B cell (primary cell): ENCODE measurements around the gene STMP1. TPM values are rescaled to one million over a fixed set of nuclear protein-coding genes. Genes with fewer than 3 reads are reported as not detected.

Source experiments
- ATAC-seq: fragments of 200-7000 bp; cut with Tn5 transposase; one replicate; pipeline ENCODE4 v1.10.0; 2021; ENCODE audit warnings: low read depth, mild to moderate bottlenecking, moderate number of reproducible peaks, moderate library complexity
- CTCF ChIA-PET: fragments of 350-600 bp; sonication (Branson Sonifier 250); formaldehyde crosslinking; loops from one replicate; lab custom pipeline; 2021; ENCODE audit warnings: antibody characterized with exemption, inconsistent platforms; lab: Charles Lee
- POLR2A ChIA-PET: fragments of 350-600 bp; sonication (Branson Sonifier 250); formaldehyde crosslinking; loops from one replicate; lab custom pipeline; 2021; ENCODE audit warnings: antibody characterized with exemption; lab: Charles Lee
- DNase-seq: peaks from one replicate; pipeline ENCODE4 v3.0.0; 2013
- H2AFZ ChIP-seq: 2 replicates; pipeline ENCODE4 v1.6.1; 2012; ENCODE audit warnings: mild to moderate bottlenecking, low read depth, low read length; ENCODE audit not compliant: insufficient read depth, poor library complexity, severe bottlenecking
- H3K27ac ChIP-seq, 2 donors: 1 replicate in 1 of 2; 2 replicates in 1 of 2; pipeline ENCODE4 v1.5.1; 2012 to 2013; ENCODE audit warnings: low read length in 2 of 2, mild to moderate bottlenecking in 2 of 2, moderate library complexity in 1 of 2
- H3K27me3 ChIP-seq, 4 experiments: fragments of 200-600 bp in 1 of 4; sonication (generic) in 1 of 4; replicated peaks in 1 of 4; 1 replicate in 2 of 4; 2 replicates in 2 of 4; pipeline versions ENCODE4 v1.6.1 to v1.7.0; 2013 to 2016; ENCODE audit warnings: low read length in 3 of 4, mild to moderate bottlenecking in 2 of 4, mixed read lengths in 1 of 4, moderate library complexity in 1 of 4; ENCODE audit not compliant: insufficient read depth in 4 of 4, control insufficient read depth in 3 of 4; ENCODE audit errors: control extremely low read depth in 1 of 4
- H3K36me3 ChIP-seq, 2 experiments: replicated peaks in 1 of 2; 1 replicate in 1 of 2; 2 replicates in 1 of 2; pipeline versions ENCODE4 v1.6.1 to v1.7.1; 2013; ENCODE audit warnings: low read length in 1 of 2; ENCODE audit not compliant: insufficient read depth in 2 of 2, control insufficient read depth in 1 of 2; ENCODE audit errors: control extremely low read depth in 1 of 2, extremely low read depth in 1 of 2
- H3K4me1 ChIP-seq, 2 donors: fragments of 200-600 bp in 1 of 2; sonication (generic) in 1 of 2; 1 replicate in 1 of 2; 2 replicates in 1 of 2; pipeline versions ENCODE4 v1.5.1 to v1.6.1; 2013 to 2017; ENCODE audit warnings: low read length in 2 of 2; ENCODE audit not compliant: control insufficient read depth in 2 of 2, insufficient read depth in 2 of 2
- H3K4me2 ChIP-seq: replicated peaks from 2 replicates; pipeline ENCODE3; 2012; ENCODE audit warnings: mild to moderate bottlenecking, low read depth, low read length; ENCODE audit not compliant: poor library complexity, severe bottlenecking
- H3K4me3 ChIP-seq, 5 experiments: fragments of 200-600 bp in 1 of 5; sonication (generic) in 1 of 5; 1 replicate in 3 of 5; 2 replicates in 2 of 5; pipeline versions ENCODE4 v1.5.1 to v1.7.0; 2011 to 2016; ENCODE audit warnings: low read length in 4 of 5, mild to moderate bottlenecking in 4 of 5, low read depth in 2 of 5, control low read depth in 1 of 5, moderate library complexity in 1 of 5; ENCODE audit not compliant: insufficient read depth in 1 of 5; ENCODE audit errors: control extremely low read depth in 1 of 5, extremely low read depth in 1 of 5
- H3K79me2 ChIP-seq: fragments of 200-600 bp; sonication (generic); one replicate; pipeline ENCODE4 v1.6.0; 2016; ENCODE audit warnings: low read length; ENCODE audit not compliant: control insufficient read depth, insufficient read depth
- H3K9ac ChIP-seq: fragments of 200-600 bp; sonication (generic); 2 replicates; pipeline ENCODE4 v1.6.1; 2017; ENCODE audit warnings: mild to moderate bottlenecking, low read length, moderate library complexity
- H3K9me3 ChIP-seq, 3 donors: one replicate each; pipeline versions ENCODE4 v1.6.1 to v1.7.1; 2013; ENCODE audit warnings: low read length in 2 of 3; ENCODE audit not compliant: control insufficient read depth in 2 of 3, insufficient read depth in 1 of 3; ENCODE audit errors: control extremely low read depth in 1 of 3
- H4K20me1 ChIP-seq: 2 replicates; pipeline ENCODE4 v1.6.0; 2012; ENCODE audit warnings: mild to moderate bottlenecking, low read length; ENCODE audit not compliant: insufficient read depth, control insufficient read depth, poor library complexity, severe bottlenecking
- H3K27ac Mint-ChIP-seq: one replicate; pipeline ENCODE4 v1.8.0; 2021; ENCODE audit warnings: mixed read lengths
- H3K27me3 Mint-ChIP-seq: one replicate; pipeline ENCODE4 v1.8.0; 2021; ENCODE audit warnings: mixed read lengths
- H3K4me1 Mint-ChIP-seq: one replicate; pipeline ENCODE4 v1.8.0; 2021; ENCODE audit warnings: mixed read lengths
- H3K4me3 Mint-ChIP-seq: one replicate; pipeline ENCODE4 v1.8.0; 2021; ENCODE audit warnings: mixed read lengths
- H3K9me3 Mint-ChIP-seq: one replicate; pipeline ENCODE4 v1.8.0; 2022; ENCODE audit warnings: mixed read lengths; ENCODE audit not compliant: insufficient read depth
- CTCF ChIP-seq: fragments of 200-600 bp; IDR thresholded peaks from one replicate; pipeline ENCODE4 v1.8.0; 2022; ENCODE audit warnings: antibody characterized with exemption, mild to moderate bottlenecking
- EZH2 ChIP-seq: IDR thresholded peaks from 2 replicates; pipeline ENCODE4 v1.6.1; 2012; ENCODE audit warnings: borderline replicate concordance, low read depth, mild to moderate bottlenecking, moderate library complexity, low read length; ENCODE audit not compliant: insufficient read depth, poor library complexity, severe bottlenecking
- WGBS: methylation state at CpG from one replicate; pipeline ENCODE4 v1.1.5; 2013; ENCODE audit warnings: missing lambda C conversion rate; ENCODE audit not compliant: insufficient coverage; 5-methylcytosine and 5-hydroxymethylcytosine counted together
- intact Hi-C: fragments of 100-400 bp; cut with micrococcal nuclease; formaldehyde crosslinking; loops from one replicate; pipeline ENCODE4 v1.10.0; 2022
- polyA plus RNA-seq: library from polyadenylated mRNA; depleted of rRNA; stranded (reverse); fragments of >200 nt; gene quantifications from 2 replicates; pipeline ENCODE4 v1.2.3, GENCODE V29; 2012
- total RNA-seq, 2 donors: library from RNA; stranded (reverse); fragments of 120-200 nt in 1 of 2; gene quantifications; 1 replicate in 1 of 2; 2 replicates in 1 of 2; pipeline versions ENCODE4 v1.2.3 to v1.2.4, GENCODE V29; 2013 to 2022

STMP1 gene
- total and polyA plus RNA-seq, 2 donors (not counting 1 experiment from before 2014, with no cell fraction given) = 11.0 to 33.5 TPM

DNA sequence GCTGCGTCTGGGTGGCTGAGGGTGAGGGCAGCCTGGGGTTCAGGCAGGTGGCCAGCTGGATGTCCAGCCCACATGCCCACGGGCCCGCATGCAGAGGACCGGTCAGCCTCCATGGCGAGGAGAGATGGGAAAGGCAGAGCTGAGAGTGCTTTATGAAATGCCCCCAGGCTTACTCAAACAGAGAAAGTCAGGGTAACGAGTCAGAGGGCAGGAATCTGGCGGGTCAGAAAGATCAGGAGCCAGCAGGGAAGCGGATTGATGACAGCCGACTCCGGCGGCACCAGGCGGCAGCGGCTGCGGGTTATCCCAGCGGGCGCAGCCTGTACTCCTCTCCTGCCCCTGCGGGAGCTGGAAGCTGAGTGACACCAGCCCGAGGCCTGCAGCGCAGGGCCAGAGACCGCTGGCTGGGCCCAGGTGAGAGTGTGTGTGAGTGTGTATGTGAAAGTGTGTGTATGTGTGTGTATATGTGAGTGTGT is 52.3 kb downstream of the STMP1 start:
- no peak overlapping the region for H3K9ac ChIP-seq
- no peak overlapping the region for H3K27ac Mint-ChIP-seq

GRCh38 chr7:135715055-135715522 is 52.8 kb downstream of the STMP1 start:
- no peak overlapping the region for H3K4me3 ChIP-seq
- CTCF ChIA-PET = no interaction called here
- H2AFZ ChIP-seq = no peak overlapping the region

More for the DNA sequence above, 52.3 kb downstream of the STMP1 start:
- H3K4me3 Mint-ChIP-seq = no peak overlapping the region
- POLR2A ChIA-PET = no interaction called here
- ATAC-seq (no peak), DNase-seq (no peak)
- Histone ChIP-seq H4K20me1 (no peaks in the 10 kb centered on the region), H3K27ac (no peak overlapping the region), H3K4me3 (no peak overlapping the region), H3K4me2 (no peak overlapping the region), H3K9me3 (no peaks in the 10 kb centered on the region), H2AFZ (no peak overlapping the region), H3K4me1 (no peaks in the 10 kb centered on the region), H3K79me2 (no peaks in the 10 kb centered on the region), H3K36me3 (no peaks in the 10 kb centered on the region), H3K27me3 (peaks cover 0 to 5% (median 0%) of the 10 kb centered on the region in 4 experiments)
- H3K27me3 Mint-ChIP-seq = peaks cover 10% of the 10 kb centered on the region
- CTCF ChIA-PET = no interaction called here
- no peaks in the 10 kb centered on the region for H3K9me3 Mint-ChIP-seq
- no peaks in the 10 kb centered on the region for H3K4me1 Mint-ChIP-seq
- TF ChIP-seq EZH2 = no peak
- no peak for TF ChIP-seq CTCF
- intact Hi-C loops = no loop called here
- 94% methylated on average over 20 of the region's 20 CpGs for WGBS

More at GRCh38 chr7:135715055-135715522, 52.8 kb downstream of the STMP1 start:
- no peak overlapping the region for H3K9ac ChIP-seq
- no peak overlapping the region for H3K27ac ChIP-seq
- no peak overlapping the region for H3K4me2 ChIP-seq
- H3K27me3 ChIP-seq = peaks cover 0 to 5% (median 0%) of the 10 kb centered on the region in 4 experiments
- TF ChIP-seq EZH2 = no peak
- TF ChIP-seq CTCF = no peak
- Mint-ChIP-seq H3K27ac (no peak overlapping the region), H3K27me3 (peaks cover 16% of the 10 kb centered on the region), H3K4me1 (no peaks in the 10 kb centered on the region), H3K9me3 (no peaks in the 10 kb centered on the region), H3K4me3 (no peak overlapping the region)
- H4K20me1 ChIP-seq = no peaks in the 10 kb centered on the region
- no peaks in the 10 kb centered on the region for H3K36me3 ChIP-seq
- no peaks in the 10 kb centered on the region for H3K9me3 ChIP-seq
- WGBS = 93% methylated on average over 5 of the region's 5 CpGs
- H3K79me2 ChIP-seq = no peaks in the 10 kb centered on the region
- POLR2A ChIA-PET = no interaction called here
- intact Hi-C loops = no loop called here
- ATAC-seq (no peak), DNase-seq (no peak)
- no peaks in the 10 kb centered on the region for H3K4me1 ChIP-seq
